ENCODE results near the gene GPR15. TPM values are rescaled to one million over a fixed set of nuclear protein-coding genes. Genes with fewer than 3 reads are reported as not detected.

Gene GPR15
- total RNA-seq, 1 donor from 2014 or later, result not detected

DNA sequence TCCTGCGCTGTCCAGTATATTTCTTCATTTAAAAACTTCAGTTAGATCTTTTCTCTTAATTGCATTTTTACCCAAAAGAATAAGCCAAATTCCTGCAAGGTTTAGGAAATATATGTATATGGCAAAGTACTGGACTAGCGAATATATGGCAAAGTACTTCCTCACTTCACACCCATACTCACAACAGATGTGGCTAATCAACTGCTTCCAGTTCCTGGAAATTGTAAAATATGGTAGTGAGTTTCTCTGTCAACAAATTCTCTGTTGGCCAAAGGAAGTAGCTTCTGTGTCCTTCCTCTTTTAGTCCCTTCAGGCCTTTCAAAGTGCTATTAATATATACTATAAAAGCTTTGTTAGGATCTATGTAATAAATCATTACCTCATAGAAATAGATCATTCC is 22.0 kb downstream of the GPR15 start:
- no peak overlapping the region for H3K4me3 ChIP-seq
- no peak overlapping the region for H3K27ac ChIP-seq
- no peak for DNase-seq (ENCODE audit: low spot score in 2 of 2)
- TF ChIP-seq, protein P1, sequence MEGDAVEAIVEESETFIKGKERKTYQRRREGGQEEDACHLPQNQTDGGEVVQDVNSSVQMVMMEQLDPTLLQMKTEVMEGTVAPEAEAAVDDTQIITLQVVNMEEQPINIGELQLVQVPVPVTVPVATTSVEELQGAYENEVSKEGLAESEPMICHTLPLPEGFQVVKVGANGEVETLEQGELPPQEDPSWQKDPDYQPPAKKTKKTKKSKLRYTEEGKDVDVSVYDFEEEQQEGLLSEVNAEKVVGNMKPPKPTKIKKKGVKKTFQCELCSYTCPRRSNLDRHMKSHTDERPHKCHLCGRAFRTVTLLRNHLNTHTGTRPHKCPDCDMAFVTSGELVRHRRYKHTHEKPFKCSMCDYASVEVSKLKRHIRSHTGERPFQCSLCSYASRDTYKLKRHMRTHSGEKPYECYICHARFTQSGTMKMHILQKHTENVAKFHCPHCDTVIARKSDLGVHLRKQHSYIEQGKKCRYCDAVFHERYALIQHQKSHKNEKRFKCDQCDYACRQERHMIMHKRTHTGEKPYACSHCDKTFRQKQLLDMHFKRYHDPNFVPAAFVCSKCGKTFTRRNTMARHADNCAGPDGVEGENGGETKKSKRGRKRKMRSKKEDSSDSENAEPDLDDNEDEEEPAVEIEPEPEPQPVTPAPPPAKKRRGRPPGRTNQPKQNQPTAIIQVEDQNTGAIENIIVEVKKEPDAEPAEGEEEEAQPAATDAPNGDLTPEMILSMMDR (IDR thresholded peaks at IDR 0.05), result no peak
- no peaks in the 10 kb centered on the region for H3K4me1 ChIP-seq
- intact Hi-C loops (cut with DNase I), result no loop called here
- H3K9me3 ChIP-seq, result no peaks in the 10 kb centered on the region
- H3K36me3 ChIP-seq, result no peaks in the 10 kb centered on the region
- H3K27me3 ChIP-seq, result no peaks in the 10 kb centered on the region

DNA sequence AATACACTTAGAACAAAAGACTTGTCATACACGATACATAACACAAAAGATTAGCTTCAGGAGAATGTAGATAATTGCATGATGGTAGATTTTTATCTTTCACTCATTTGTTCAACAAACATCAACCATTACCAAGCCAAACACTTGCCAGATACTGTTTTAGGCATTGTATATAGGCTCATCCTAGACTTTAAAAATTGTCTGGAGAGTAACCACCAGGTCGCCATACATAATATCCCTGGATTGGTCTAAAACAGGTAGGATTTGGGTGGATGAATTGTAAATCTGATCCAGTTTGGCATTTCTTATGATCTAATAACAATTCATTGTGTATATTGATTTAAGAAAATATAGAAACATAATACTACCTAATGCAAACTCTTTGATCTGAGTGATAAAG is 22.8 kb downstream of the GPR15 start:
- Histone ChIP-seq H3K4me1 (no peaks in the 10 kb centered on the region), H3K9me3 (no peaks in the 10 kb centered on the region), H3K36me3 (no peaks in the 10 kb centered on the region), H3K4me3 (no peak overlapping the region), H3K27me3 (no peaks in the 10 kb centered on the region), H3K27ac (no peak overlapping the region)
- TF ChIP-seq, protein P1 (IDR thresholded peaks at IDR 0.05), result no peak
- intact Hi-C loops (cut with DNase I), result no loop called here
- DNase-seq (ENCODE audit: low spot score in 2 of 2), result no peak

DNA sequence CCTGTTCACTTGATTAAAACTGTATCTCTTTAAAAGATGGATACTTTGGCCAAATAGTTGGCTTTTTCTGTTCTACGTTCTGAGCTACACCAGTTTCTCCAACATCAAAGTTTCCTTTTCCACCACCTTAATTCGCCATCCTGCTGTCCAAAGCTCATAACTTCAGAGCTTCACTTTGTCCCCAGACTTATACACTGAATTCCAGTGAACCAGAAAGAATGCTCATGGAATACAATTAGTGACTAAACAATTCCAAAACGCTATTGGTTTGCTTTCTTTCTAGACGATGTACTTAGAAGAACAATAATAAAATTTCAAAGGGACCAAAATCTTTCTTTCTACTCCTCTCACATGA is 23.2 kb downstream of the GPR15 start:
- intact Hi-C loops (cut with DNase I), result no loop called here
- H3K4me1 ChIP-seq, result no peaks in the 10 kb centered on the region
- H3K27ac ChIP-seq, result no peak overlapping the region
- TF ChIP-seq, protein P1 (IDR thresholded peaks at IDR 0.05), result no peak
- H3K4me3 ChIP-seq, result no peak overlapping the region
- no peaks in the 10 kb centered on the region for H3K9me3 ChIP-seq
- DNase-seq (ENCODE audit: low spot score in 2 of 2), result no peak
- H3K36me3 ChIP-seq, result no peaks in the 10 kb centered on the region
- no peaks in the 10 kb centered on the region for H3K27me3 ChIP-seq

DNA sequence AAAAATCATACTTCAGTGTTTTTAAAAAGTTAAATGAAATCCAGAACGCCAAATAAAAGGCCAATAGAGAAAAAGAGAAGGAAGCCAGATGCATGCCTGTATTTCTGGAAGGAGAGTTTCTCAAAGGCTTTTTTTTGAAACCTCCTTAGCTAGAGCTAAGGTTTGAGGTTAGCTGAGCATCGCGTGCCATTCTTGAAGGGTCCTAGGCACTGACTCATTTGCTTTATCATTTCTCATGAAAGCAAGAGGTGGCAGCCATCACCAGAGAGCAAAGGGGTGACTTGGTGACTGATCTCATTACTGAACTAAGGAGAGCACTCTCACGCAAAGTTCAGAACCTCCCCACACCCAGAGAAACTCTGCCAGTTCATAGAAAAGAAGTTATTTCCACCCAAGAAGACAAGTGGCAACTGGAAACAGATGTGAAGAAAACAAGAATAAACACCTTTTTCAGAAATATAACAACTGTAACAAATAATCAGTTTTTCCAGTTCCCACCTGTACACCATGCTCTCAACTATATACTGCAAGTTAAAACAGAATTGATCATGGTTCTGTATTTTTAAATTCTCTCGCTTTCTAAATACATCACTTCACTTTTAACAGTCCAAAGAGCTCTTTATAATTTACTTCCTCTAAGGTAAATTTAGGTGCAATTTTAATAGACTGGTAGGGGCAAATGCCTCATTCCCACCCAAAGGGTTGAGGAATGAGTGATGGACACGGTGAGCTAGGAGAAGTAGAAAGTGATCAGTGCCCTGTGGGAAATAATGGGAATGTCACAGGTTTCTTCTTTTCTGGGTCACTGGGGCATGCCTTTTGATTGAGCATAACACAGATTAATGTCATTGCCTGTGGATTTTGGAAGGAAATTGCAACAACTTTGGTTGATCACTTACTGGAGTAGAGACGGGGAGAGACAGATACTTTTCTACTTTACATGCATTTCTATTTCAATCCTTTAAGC is 24.7 kb downstream of the GPR15 start:
- Histone ChIP-seq H3K36me3 (no peaks in the 10 kb centered on the region), H3K4me3 (no peak overlapping the region), H3K4me1 (no peaks in the 10 kb centered on the region), H3K9me3 (no peaks in the 10 kb centered on the region), H3K27ac (no peak overlapping the region), H3K27me3 (no peaks in the 10 kb centered on the region)
- no peak for DNase-seq (ENCODE audit: low spot score in 2 of 2)
- intact Hi-C loops (cut with DNase I), result no loop called here
- TF ChIP-seq, protein P1 (IDR thresholded peaks at IDR 0.05), result no peak

DNA sequence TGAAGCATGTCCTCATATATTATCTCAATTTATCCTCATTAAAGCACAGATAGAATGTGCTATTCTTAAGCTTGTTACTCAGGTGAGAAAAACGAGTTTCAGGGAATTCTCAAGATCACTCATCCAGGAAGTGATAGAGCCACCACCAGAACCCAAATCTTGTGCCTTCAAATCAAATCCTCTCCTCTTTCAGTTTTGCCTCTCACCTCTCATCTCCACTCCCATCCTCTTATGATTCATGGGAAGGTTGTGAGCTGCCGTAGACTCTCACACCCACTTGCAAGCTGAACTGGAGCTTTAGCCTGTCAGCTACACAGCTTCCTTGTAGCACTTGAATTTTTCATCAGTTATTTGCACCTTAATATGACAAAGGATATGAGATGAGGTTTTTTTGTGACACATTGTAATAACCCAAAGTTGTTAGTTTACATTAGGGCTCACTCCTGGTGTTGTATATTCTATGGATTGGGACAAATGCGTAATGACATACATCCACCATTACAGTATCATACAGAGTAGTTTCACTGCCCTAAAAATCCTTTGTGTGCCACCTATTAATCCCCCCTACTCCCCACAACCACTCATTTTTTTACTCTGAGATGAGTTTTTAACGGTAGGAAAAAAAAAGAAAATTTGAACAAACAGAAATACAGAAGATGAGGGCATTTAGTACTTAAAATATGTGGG is 25.7 kb downstream of the GPR15 start:
- Histone ChIP-seq H3K4me3 (no peak overlapping the region), H3K4me1 (no peaks in the 10 kb centered on the region), H3K9me3 (no peaks in the 10 kb centered on the region), H3K27me3 (no peaks in the 10 kb centered on the region), H3K27ac (no peak overlapping the region), H3K36me3 (no peaks in the 10 kb centered on the region)
- no peak for DNase-seq (ENCODE audit: low spot score in 2 of 2)
- intact Hi-C loops (cut with DNase I), result no loop called here
- TF ChIP-seq, protein P1 (IDR thresholded peaks at IDR 0.05), result no peak
